NCI-H1694 (cell line): ENCODE measurements around the gene SLC1A7.

Experiments used
- DNase-seq: peaks from one replicate; lab custom pipeline; 2025; lab: John Stamatoyannopoulos, UW

The SLC1A7 gene

DNA sequence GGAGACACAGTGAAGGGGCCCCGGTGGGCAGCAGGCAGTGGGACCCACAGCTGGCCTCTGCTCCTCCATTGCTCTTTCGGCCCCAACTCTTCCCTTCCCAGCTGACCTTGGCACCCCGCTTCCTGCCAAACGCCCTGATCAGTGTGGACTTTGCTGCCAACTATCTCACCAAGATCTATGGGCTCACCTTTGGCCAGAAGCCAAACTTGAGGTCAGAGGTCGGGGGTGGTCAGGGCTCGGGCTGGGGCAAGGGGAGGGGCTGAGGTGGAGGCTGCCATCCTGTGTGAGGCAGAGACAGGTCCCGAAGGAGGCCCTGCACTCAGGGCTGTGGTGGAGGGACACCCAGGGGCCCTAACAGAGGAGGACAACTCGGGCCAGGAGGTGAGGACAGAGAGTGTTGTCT lies 66.7 kb downstream of the SLC1A7 start:
- DNase-seq = no peak

DNA sequence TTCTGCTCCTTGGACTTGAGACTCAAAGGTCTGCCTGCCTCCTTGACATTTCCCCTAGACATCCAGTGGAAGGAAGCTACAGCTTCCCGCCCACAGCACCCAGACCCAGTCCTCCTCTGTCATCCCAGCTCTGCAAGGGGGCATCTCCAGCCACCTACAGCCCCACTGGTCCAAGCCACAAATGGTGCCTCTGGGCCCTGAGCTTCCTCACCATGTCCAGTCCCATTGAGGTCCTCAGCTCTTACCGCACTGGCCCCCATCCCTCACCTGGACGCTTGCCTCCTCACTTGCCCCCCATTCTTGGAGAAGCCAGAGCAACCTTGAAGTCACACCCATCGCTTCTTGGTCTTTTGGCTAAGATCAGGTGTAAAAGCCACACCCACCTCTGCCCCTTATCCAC lies 67.2 kb downstream of the SLC1A7 start:
- no peak for DNase-seq

DNA sequence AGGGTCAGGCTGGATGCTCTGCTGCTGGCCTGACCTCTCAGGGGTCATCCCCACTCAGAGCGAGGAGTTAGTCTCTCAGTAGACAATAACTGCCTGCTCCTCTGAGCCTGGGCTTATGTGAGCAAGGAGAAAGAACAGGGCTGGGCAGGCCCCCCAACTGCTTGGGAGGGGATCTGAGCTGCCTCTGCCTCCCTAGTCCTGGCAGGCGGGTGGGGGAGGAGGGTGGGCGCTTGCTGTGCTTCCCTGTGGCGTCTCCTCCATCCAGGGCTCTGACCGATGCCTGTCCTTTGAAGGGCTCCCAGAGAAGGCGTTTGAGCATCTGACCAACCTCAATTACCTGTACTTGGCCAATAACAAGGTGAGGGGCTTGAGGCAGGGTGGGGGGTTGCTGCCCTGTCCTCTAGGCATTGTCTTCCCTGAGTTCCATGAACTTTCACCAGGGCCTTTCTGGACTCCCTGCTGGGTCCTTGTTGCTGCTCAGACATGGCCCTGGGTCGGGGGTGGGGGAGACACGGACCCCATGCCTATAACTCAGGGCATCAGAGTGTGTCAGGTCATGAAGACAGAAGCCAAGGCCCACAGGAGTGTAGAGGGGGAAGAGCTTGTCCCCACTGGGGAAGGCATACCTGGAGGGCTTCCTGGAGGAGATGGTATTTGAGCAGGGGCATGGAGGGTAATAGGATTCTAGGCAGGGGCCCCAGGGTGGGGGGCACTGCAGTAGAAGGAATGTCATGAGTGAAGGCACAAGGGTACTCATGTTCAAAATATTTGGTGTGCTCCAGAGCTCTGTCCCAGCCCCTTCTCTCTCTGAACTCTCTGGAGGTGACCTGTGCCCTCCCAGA lies 67.9 kb downstream of the SLC1A7 start:
- no peak for DNase-seq

DNA sequence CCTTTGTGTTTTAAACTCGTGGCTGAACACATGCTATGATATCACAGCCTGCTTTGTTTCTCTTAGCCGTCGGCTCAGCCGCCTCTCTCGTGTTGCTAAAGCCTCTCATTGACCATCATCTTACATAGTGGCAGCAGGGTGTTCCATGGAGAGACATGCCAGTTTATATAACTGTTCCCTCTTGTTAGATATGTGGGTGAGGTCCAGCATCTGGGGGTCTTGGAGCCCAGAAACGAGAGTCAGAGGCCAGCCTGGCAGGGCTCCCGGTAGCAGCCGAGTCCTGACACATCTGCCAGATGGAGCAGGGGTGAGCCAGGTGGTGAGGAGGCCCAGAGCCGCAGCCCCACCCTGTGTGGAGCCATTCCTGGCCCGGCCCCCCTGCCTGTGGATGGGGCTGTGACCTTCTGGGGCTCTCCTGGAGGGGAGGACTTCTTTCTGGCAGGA lies 68.5 kb downstream of the SLC1A7 start:
- DNase-seq = peak; percentile 55

DNA sequence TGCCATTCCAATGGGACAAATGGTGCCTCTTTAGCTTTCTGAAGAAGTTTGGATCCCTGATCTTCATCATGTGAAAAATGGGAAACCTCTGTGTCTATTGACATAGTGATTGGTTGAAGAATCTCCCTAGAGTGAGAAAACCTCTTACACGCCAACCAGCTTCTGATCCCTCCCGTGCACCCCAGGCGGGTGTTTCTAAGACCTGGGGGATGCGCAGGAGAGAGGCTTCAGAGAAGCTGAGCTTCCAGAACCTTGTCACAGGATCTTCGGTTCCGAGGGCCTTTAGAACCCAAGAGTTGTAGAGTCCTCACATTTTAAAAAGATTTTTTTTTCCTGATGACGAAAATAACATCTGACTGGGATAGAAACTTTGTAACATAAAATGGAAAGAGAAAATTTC lies 69.2 kb downstream of the SLC1A7 start:
- no peak for DNase-seq

DNA sequence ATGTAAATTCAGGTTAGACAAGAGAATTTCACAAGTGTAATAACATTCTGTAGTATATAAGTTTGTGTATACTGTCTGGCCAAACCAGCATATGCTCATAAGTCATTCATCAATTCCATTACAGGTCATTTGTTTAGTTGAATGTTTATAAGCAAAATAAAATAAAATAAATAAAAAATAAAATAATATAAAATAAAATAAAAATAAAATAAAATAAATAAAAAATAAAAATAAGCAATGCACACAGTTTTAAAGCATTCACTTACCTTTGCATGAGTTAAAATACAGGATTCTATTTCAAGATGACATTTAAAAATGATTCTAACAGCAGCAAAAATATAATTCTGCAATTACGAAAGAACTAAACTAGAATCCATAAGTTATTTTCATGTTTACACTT lies 70.5 kb downstream of the SLC1A7 start:
- DNase-seq = no peak

DNA sequence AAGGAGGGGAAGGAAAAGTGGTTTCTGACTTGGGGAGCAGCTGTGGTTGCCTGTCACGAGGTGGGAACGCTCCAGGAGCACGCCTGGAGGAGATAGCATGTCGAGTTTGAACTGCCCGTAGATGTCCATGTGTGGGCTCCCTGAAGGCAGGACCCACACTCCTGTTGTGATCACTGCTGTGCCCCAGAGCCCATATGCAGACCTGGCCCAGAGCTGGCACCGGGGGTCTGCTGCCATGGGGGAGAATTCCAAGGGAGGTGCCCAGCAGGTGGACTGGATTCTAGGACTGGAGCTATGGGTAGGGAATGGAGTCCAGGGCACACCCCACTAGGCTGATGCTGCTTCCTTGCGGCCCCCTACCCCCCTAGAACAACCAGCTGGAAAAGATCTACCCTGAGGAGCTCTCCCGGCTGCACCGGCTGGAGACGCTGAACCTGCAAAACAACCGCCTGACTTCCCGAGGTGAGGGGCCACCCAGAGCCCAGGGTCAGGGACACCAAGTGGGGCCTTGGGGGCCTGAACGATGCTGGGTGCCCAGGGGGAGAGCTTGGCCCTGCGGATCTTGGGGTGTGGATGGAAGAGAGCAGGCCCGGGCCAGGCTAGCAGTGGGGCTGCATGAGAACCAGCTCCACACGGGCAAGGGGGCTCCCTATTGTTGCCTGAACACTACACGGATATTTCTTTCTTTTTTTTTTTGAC lies 71.1 kb downstream of the SLC1A7 start:
- DNase-seq = no peak

DNA sequence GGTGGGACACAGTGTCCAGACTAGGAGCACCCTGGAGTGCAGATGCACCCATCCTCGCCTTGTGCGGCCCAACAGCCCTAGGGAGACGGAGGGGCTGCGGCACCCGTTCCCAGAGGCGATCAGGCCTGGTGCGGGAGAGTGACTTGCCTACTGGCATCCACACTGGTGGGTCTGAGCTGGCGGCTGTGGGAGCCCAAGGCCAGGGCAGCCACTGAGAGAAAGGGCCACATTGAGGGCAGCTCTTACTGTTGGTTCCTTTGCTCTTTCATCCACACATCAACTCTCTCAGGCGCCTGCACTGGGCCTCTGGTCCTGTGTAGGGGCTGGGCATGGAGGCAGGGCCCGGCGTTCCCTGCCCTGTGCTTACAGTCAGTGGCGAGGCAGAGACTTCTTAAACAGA lies 71.8 kb downstream of the SLC1A7 start:
- DNase-seq = no peak

DNA sequence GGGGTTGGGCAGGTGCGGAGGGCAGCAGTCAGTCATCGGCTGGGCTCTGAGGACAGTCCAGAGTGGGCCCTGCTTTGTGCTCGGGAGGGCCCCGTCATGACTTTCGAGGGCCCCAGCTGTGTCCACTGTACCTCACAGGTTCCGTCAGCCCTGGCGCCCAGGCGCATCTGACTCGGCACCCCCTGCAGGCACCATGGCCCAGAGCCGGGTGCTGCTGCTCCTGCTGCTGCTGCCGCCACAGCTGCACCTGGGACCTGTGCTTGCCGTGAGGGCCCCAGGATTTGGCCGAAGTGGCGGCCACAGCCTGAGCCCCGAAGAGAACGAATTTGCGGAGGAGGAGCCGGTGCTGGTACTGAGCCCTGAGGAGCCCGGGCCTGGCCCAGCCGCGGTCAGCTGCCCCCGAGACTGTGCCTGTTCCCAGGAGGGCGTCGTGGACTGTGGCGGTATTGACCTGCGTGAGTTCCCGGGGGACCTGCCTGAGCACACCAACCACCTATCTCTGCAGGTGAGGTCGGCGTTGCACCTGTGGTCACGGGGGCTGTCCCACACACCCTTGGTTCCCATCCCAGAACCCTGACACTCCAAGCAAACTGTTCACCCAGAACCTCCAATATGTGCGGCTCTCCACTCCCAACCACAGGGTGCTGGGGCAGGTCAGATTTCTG lies 72.6 kb downstream of the SLC1A7 start:
- no peak for DNase-seq

DNA sequence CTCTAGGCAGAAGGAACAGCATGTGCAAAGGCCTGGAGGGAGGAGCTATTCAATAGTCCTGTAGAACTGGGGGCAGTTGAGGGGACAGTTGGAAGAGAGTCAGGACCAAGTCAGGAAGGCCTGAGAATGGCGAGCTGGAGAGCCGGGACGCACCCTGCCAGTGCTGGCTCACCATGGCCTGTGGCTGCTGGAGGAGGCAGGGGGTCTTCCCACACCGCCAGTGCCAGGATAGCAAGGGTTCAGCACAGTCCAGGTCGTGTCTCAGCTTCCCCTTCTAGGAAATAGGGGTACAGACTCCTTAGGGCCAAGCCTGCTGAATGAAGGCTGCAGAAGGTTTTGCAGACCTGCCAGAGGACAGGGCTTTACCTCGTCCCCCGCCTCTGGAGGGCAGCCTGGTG lies 73.2 kb downstream of the SLC1A7 start:
- DNase-seq = no peak

DNA sequence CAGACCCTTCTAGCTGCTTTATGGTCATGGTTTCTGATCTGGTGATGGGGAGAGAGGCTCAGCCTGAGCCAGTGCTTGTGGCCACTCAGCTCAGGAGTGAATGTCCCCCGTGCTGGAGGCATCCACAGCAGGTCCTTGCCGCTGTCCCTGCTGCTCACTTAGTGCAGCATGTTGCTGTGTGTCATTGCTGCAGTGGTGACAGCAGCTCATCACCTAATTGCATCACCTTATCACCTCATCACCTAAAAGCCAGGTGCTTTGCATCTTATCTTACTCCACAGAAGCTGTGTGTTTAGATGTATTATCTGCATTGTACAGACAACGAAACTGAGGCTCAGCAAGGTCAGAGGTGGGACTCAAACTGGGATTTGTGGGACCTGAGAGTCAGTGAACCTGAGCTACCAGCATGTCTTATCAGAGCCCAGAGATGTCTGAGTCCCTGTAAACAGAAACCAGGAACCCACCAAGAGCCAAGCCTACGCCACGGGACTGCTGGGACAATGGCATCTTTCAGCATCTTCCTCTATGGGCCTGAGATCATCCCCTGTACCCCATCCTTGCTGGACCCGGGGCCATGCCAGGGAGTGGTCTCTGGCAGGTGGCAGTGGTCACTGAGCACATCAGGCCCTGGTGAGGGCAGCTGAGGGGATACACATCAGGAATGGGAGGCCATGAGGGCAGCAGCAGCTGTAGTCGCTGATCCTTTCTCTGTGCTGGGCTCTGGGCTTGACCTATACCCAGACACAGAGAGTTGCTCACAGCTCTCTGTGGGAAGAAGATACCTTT lies 73.9 kb downstream of the SLC1A7 start:
- no peak for DNase-seq

DNA sequence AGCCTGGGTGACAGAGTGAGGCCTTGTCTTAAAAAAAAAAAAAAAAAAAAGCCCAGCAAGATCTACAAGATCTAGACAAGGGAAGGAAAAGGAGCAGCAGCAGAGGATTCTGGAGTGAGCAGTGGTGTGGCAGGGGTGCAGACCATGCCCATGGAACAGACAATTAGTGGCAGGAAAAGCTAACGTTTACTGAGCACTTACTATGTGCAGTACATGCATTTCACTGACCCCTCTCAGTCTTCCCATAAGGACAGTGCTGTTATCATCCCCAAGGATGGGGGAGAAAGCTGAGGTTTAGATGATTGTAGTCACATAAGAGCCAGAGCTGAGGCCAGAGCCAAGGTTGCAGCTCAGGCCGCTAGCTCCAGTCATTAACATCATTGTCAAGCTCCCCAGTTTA lies 74.6 kb downstream of the SLC1A7 start:
- no peak for DNase-seq

DNA sequence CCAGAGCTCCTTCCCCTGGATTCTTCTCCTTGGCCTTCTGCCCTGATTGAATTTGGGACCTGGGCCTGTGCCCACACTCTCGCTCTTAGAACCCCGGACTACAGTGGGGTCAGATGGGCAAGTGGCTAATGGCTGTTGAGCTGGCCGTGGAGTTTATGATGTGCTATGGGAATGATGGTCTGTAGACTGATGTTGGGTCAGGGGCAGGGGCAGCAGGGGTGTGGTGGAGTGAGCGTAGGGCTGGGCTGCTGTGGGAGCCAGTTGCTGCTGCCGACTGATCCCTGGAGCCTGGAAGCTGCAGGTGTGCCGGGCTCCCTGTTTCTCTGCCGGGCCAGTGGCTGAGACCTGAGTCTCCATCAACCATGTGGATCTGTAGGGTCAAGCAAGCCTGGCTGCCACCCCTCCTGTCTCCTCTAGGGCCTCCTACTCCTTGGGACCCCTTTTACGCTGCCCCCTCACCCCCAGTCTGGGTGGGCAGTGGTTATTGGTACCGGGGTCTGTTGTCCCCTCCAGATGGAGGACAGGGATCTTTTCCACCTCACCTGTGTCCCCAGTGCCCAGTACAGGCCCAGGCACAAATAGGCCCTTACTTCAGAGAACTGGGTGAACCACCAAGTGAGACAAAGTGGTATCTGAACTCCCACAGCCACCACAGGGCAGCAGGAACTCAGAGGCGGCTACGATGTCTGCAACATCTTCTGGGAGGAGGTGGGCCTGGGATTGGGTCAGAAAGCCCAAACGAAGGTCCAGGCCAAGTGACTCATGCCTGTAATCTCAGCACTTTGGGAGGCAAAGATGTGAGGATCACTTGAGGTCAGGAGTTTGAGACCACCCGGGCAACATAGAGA lies 75.3 kb downstream of the SLC1A7 start:
- no peak for DNase-seq

DNA sequence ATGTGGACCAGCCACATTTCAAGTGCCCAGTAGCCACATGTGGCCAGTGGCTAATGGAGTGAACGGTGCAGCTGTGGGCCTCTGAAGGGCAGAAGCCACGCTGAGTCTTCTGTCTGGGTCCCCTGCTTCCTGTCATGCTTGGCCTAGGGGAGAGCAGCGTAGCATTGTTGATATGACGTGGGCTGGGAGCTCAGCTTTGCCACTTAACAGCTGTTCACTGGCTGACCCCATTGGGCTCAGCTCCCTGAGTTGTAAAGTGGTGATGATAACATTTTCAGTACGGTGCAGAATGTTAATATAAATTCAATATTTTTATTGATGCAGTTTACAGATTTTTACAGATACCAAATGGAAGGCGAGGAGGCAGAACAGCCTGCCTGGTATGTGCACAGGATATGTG lies 76.0 kb downstream of the SLC1A7 start:
- DNase-seq = no peak

DNA sequence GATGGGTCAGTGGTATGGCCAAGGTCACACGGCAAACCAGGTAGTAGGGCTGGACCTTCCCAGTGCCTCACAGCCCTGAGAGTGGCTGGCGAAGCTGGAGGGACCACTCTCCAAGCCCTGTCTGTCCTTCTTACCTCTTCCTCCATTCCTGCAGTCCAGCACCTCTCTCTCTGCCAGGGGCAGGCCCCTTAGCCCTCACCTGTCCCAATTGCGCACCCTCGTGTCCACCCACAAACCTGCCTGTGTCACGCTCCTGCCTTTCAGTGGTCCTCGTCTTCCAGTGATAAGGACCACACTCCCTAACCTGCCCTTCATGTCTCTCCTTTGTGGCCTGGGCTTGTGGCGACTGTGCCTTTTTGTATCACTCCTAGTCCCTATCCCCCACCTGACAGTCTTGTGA lies 77.0 kb downstream of the SLC1A7 start:
- no peak for DNase-seq

DNA sequence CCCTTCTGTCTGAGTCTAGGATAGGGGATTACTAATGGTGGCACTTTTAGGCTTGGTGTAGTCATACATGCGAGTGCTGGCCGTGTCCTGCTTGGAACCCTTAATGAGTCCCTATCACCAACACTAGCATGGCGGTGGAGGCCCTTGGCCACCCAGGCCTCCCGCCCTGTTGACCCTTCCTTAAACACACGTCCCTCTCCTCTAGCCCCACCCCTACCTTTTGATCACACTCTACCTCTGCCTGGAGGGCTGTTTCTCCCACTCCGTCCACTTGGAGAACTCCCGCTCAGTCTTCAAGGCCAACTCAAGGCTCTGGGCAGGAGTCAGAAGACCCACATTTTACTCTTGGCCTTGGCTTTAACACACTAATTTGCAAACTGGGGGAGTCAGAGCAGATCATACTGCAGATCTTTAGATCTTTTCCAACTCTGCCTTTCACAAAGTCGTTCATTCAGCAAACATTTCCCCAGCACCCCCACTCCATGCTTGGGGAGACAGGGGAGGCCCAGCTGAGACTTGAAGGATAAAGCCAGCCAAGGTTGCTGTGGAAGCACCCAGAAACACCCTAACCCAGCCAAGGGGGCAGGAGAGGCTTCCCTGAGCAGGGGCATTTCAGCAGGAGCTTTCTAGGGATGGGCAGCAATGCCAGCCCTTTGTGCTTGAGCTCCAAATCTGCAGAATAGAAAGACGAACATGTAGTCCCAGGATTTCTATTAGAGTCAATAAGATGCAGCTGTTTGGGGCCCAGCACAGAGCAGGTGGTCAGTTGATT lies 78.5 kb downstream of the SLC1A7 start:
- no peak for DNase-seq

DNA sequence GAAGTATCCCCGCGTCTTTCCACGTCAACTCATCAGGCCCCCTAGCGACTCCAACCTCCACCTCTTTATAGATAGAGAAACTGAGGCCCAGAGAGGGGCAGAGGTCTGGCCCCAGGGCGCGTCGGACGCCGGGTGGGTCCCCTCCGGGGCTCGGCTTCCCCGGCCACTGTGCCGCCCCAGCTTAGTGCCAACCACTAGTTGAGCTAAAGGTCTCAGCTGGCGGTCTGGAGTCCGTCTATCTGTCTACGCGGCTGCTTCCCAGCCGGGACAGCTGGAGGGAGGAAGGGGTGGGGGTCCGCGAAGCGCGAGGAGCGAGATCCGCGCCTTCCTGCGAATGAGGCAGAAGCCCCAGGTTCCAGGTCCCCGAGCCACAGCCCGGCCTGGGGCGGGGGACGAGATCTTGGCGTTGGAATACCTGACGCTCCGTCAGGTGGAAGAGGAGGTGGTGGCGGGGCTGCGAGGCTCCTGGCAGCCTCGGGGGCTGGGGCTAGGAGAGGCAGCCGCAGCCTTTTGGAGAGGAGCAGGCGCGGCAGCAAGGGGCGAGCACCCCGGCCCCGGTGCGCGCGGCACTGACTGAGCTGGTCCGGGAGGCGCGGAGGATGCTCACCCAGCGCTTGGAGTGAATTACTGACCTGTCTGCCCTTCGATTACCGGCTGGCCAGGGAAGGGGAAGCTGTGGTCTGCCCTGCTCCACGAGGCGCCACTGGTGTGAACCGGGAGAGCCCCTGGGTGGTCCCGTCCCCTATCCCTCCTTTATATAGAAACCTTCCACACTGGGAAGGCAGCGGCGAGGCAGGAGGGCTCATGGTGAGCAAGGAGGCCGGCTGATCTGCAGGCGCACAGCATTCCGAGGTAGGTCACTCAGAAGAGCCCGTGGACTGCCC lies 79.5 kb downstream of the SLC1A7 start:
- DNase-seq = no peak

DNA sequence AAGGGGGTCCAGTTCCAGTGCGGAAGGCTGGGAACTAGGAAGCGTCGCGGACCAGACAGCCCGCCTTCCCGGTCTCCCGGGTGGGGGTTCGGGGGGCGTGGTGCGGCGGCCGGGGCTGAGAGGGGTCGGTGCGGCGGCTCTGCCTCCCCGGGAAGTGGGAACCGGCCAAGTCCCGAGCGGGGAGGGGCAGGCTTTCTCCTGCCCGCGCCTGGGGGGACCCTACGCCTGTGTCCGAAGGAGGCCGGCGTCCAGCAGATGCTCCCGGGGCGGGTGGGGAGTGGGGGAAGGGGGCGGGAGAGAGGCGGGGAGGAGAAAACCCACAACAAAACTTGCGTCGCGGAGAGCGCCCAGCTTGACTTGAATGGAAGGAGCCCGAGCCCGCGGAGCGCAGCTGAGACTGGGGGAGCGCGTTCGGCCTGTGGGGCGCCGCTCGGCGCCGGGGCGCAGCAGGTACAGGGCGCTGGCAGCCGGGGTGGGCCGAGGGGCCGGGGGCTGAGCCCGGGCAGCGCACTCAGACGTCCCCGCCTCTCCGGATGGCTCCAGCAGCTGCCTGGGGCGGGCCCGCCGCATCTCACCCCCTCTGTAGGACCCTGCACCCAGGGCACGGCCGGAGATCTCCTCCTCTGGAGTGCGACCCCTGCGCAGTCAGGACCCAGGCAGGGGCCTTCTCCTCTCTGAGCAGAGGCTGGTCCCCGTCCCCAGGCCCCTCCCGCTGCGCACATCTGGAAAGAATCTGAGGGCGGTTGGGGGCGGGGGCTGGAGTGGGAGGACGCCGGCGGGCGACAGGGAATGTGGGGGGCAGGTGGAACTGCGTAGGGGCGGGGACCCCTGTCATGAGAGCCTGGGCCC lies 80.4 kb downstream of the SLC1A7 start, which contains the start of gene PODN:
PODN (plus strand) TSS at position 355 of the 849 bp plus-strand sequence. CDS start 7,643 bp downstream, outside the sequence.
- DNase-seq = no peak
